H54 (cell line): ENCODE measurements around the gene RNASE12.
"Not testable (repeated sequence)": the region's sequence is repeated elsewhere in the genome, so short reads cannot be mapped to it uniquely, and the experiment has no call there.

Source experiments
- DNase-seq: peaks from one replicate; pipeline ENCODE4 v3.0.0; 2011; ENCODE audit warnings: low spot score, mixed read lengths; ENCODE audit not compliant: insufficient read length
- FAIRE-seq: peaks from 3 replicates; lab custom pipeline; 2011; peaks lifted over from hg19 to GRCh38; lab: Jason Lieb, UNC
- POLR2A ChIP-seq: IDR thresholded peaks from 2 replicates; pipeline ENCODE4 v1.6.1; 2011; ENCODE audit warnings: low read depth, mild to moderate bottlenecking, low read length

The RNASE12 gene

GRCh38 chr14:20608383-20609110 is 17.4 kb upstream of the RNASE12 start:
- FAIRE-seq = no peak
- no peak for TF ChIP-seq POLR2A
- DNase-seq = no peak

GRCh38 chr14:20607617-20608016 is 16.4 kb upstream of the RNASE12 start:
- DNase-seq (no peak), FAIRE-seq (no peak)
- TF ChIP-seq POLR2A = no peak

- FAIRE-seq (no peak), DNase-seq (no peak)
- TF ChIP-seq POLR2A = no peak
Measured at GRCh38 chr14:20606902-20607242, 15.7 kb upstream of the RNASE12 start.

GRCh38 chr14:20606190-20606901 is 15.2 kb upstream of the RNASE12 start:
- no peak for FAIRE-seq
- no peak for TF ChIP-seq POLR2A
- DNase-seq = no peak

GRCh38 chr14:20603813-20604690 is 12.9 kb upstream of the RNASE12 start:
- no peak for FAIRE-seq
- no peak for DNase-seq
- no peak for TF ChIP-seq POLR2A

- TF ChIP-seq POLR2A = no peak
- DNase-seq = no peak
- no peak for FAIRE-seq
Measured at GRCh38 chr14:20602583-20602982, 11.4 kb upstream of the RNASE12 start.

- FAIRE-seq (no peak), DNase-seq (no peak)
- TF ChIP-seq POLR2A = no peak
Measured at GRCh38 chr14:20601522-20601921, 10.3 kb upstream of the RNASE12 start.

- DNase-seq = no peak
Measured at GRCh38 chr14:20597108-20597507, 5.9 kb upstream of the RNASE12 start.

GRCh38 chr14:20595726-20596125 is 4.5 kb upstream of the RNASE12 start:
- not testable (repeated sequence) for DNase-seq, FAIRE-seq

More at GRCh38 chr14:20597108-20597507, 5.9 kb upstream of the RNASE12 start:
- TF ChIP-seq POLR2A = no peak
- no peak for FAIRE-seq

- no peak for FAIRE-seq
- DNase-seq = no peak
- TF ChIP-seq POLR2A = no peak
Measured at GRCh38 chr14:20592574-20592973, 1.4 kb upstream of the RNASE12 start.

GRCh38 chr14:20587489-20588154 is 3.6 kb downstream of the RNASE12 start, which contains the start of gene RNASE11:
Gene RNASE11, minus strand, starts transcription at chr14:20588001.
- FAIRE-seq = no peak
- no peak for DNase-seq
- TF ChIP-seq POLR2A = no peak

- FAIRE-seq (no peak), DNase-seq (no peak)
- TF ChIP-seq POLR2A = no peak
Measured at GRCh38 chr14:20583908-20584307, 7.3 kb downstream of the RNASE12 start.

GRCh38 chr14:20583142-20583541 is 8.0 kb downstream of the RNASE12 start:
- no peak for FAIRE-seq
- no peak for DNase-seq

More at GRCh38 chr14:20583142-20583541, 8.0 kb downstream of the RNASE12 start:
- no peak for TF ChIP-seq POLR2A
